Esophagus squamous epithelium (tissue), 5 donors: ENCODE results near the gene DENND1B. TPM values are rescaled to one million over a fixed set of nuclear protein-coding genes. Genes with fewer than 3 reads are reported as not detected.

Experiments used
- DNase-seq: peaks from one replicate; lab custom pipeline; 2025; lab: John Stamatoyannopoulos, UW
- H3K27ac ChIP-seq, 4 donors: fragments of 200-600 bp; sonication (generic); one replicate each; pipeline ENCODE4 v1.5.1; 2016 to 2019; ENCODE audit warnings: mild to moderate bottlenecking in 1 of 4
- H3K27me3 ChIP-seq, 4 donors: fragments of 200-600 bp; sonication (generic); 1 replicate in 3 of 4; 2 replicates in 1 of 4; pipeline versions ENCODE4 v1.5.1 to v1.6.0; 2017 to 2021; ENCODE audit warnings: antibody characterized with exemption in 1 of 4
- H3K36me3 ChIP-seq, 3 donors: fragments of 200-600 bp; sonication (generic); one replicate each; pipeline ENCODE4 v1.5.1; 2016 to 2019
- H3K4me1 ChIP-seq, 3 donors: fragments of 200-600 bp; sonication (generic); one replicate each; pipeline ENCODE4 v1.5.1; 2017 to 2019
- H3K4me3 ChIP-seq, 4 donors: fragments of 200-600 bp; sonication (generic); 1 replicate in 3 of 4; 2 replicates in 1 of 4; pipeline ENCODE4 v1.5.1; 2016 to 2019; ENCODE audit warnings: mild to moderate bottlenecking in 2 of 4, moderate library complexity in 1 of 4
- H3K9me3 ChIP-seq, 3 donors: fragments of 200-600 bp; sonication (generic); one replicate each; pipeline ENCODE4 v1.5.1; 2016 to 2019
- POLR2A ChIP-seq, 4 donors: fragments of 450-650 bp; IDR thresholded peaks; one replicate each; pipeline ENCODE4 v1.6.1; 2017; ENCODE audit warnings: antibody characterized with exemption in 4 of 4, mild to moderate bottlenecking in 4 of 4, moderate library complexity in 3 of 4
- WGBS, 2 donors: methylation state at CpG; one replicate each; pipeline ENCODE4 v1.1.5; 2018; 5-methylcytosine and 5-hydroxymethylcytosine counted together
- intact Hi-C: fragments of 100-400 bp; cut with DNase I; formaldehyde crosslinking; loops from one replicate; pipeline ENCODE4 v1.15.0; 2022
- total RNA-seq, 4 donors: library from RNA; depleted of rRNA; stranded (reverse); fragments of >200 nt; gene quantifications; one replicate each; pipeline ENCODE4 v1.1.0, GENCODE V29; 2016
- TF ChIP-seq, protein P1 (sequence below), 6 experiments: fragments of 450-650 bp in 4 of 6; fragments of 200-600 bp in 2 of 6; sonication (generic) in 2 of 6; IDR thresholded peaks; one replicate each; pipeline ENCODE4 v1.5.1; 2016 to 2019; ENCODE audit warnings: antibody characterized with exemption in 6 of 6, mild to moderate bottlenecking in 4 of 6, moderate library complexity in 4 of 6
- donor health status: DM: yes; HTN: yes; CAD: no.

DENND1B gene
- total RNA-seq, 4 donors from 2014 or later: 13.6 to 25.5 (median 18.2) TPM

DNA sequence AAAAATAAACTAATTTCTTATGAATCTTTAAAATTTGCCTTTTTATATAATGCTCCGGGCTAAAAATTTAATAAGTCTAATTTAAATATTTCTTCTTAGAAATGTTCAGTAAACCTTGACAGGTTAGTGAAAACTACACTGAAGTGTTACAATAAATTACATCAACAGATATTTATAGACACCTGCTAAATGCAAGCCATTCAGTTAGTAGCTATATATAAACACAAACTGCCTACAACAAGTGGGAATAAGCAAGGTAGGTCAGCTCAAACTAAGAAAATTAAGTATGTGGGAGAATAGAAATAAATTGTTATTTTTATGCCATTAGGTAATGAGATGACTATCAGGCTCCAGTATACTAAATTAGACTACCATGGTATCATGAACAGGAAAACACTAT is 215.6 kb downstream of the DENND1B start:
- H3K9me3 ChIP-seq: no peaks in the 10 kb centered on the region
- intact Hi-C loops: no loop called here
- no peaks in the 10 kb centered on the region for H3K27me3 ChIP-seq
- 93 to 98% methylated on average over 1 of the region's 1 CpG for WGBS, 2 donors
- DNase-seq: no peak
- H3K4me1 ChIP-seq: peaks cover 0 to 4% (median 0%) of the 10 kb centered on the region in 3 donors
- H3K4me3 ChIP-seq: no peak overlapping the region
- TF ChIP-seq, protein P1, sequence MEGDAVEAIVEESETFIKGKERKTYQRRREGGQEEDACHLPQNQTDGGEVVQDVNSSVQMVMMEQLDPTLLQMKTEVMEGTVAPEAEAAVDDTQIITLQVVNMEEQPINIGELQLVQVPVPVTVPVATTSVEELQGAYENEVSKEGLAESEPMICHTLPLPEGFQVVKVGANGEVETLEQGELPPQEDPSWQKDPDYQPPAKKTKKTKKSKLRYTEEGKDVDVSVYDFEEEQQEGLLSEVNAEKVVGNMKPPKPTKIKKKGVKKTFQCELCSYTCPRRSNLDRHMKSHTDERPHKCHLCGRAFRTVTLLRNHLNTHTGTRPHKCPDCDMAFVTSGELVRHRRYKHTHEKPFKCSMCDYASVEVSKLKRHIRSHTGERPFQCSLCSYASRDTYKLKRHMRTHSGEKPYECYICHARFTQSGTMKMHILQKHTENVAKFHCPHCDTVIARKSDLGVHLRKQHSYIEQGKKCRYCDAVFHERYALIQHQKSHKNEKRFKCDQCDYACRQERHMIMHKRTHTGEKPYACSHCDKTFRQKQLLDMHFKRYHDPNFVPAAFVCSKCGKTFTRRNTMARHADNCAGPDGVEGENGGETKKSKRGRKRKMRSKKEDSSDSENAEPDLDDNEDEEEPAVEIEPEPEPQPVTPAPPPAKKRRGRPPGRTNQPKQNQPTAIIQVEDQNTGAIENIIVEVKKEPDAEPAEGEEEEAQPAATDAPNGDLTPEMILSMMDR (IDR thresholded peaks at IDR 0.05): no peak
- TF ChIP-seq POLR2A (IDR thresholded peaks at IDR 0.05): no peak
- peaks cover 0 to 16% (median 0%) of the 10 kb centered on the region in 3 donors for H3K36me3 ChIP-seq
- no peak overlapping the region for H3K27ac ChIP-seq

DNA sequence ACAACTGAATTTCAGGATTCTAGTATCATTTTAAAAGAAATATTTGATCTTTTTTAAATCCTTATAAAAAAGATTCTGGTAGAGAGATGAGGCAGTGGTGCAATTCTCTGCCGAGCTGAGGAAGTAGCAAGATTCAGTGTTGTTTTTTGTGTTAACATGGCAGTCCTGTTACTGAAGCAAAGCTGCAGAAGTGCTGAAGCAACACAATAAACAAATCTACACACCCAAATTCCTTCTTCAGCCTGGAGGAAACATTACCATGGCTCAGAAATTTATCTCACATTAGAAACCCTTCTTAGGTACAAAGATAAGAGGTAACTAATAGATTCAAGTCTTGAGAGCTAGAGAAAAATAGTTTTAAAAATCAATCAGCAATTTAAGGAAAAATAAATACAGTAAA is 216.0 kb downstream of the DENND1B start:
- no peak for DNase-seq
- intact Hi-C loops: no loop called here
- Histone ChIP-seq H3K27me3 (no peaks in the 10 kb centered on the region), H3K36me3 (peaks cover 0 to 16% (median 0%) of the 10 kb centered on the region in 3 donors), H3K27ac (no peak overlapping the region), H3K4me1 (peaks cover 0 to 4% (median 0%) of the 10 kb centered on the region in 3 donors), H3K4me3 (no peak overlapping the region), H3K9me3 (no peaks in the 10 kb centered on the region)
- 42 to 72% methylated on average over 1 of the region's 1 CpG for WGBS, 2 donors
- TF ChIP-seq, protein P1 (IDR thresholded peaks at IDR 0.05): no peak
- no peak for TF ChIP-seq POLR2A (IDR thresholded peaks at IDR 0.05)

DNA sequence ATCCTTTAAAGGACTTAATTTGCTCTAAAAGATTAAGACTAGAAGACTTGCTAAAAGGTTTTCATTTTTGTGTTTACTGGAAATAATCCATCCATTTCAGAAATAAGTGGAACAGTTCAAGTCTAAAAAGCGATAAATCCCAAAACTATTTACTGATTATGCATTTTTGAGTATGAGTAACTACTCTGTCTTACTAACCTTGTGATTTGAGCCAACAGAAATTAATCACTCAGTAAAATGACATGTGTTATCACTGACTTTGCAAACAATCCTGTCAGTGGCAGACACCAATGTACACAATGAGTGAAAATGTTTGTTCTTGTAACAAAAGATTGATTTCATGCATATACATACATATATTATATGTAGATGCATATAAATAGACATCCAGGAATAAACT is 218.0 kb downstream of the DENND1B start:
- H3K9me3 ChIP-seq: no peaks in the 10 kb centered on the region
- no peaks in the 10 kb centered on the region for H3K36me3 ChIP-seq
- no peak overlapping the region for H3K27ac ChIP-seq
- WGBS, 2 donors: 30 to 51% methylated on average over 1 of the region's 1 CpG
- intact Hi-C loops: no loop called here
- TF ChIP-seq POLR2A (IDR thresholded peaks at IDR 0.05): no peak
- TF ChIP-seq, protein P1 (IDR thresholded peaks at IDR 0.05): no peak
- peaks cover 0 to 4% (median 0%) of the 10 kb centered on the region in 3 donors for H3K4me1 ChIP-seq
- no peak overlapping the region for H3K4me3 ChIP-seq
- DNase-seq: no peak
- no peaks in the 10 kb centered on the region for H3K27me3 ChIP-seq

DNA sequence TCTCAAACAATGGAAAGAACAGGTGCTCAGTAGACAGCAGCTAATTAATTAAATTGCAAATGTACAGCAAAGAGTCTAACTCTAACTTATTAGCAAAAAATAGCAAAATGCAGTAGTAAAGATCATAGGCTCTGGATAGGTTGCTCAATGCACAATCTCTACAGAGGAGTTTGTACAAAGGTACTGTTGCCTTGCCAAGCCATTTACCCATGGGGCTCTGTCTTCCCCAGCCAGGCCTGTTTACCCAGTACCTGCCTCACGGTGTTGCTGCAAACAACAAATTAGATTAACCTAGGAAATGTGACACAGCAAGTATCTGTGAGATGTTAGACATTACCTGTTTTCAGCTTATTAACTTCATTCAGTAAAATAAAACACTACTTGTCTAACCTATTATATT is 222.0 kb downstream of the DENND1B start:
- intact Hi-C loops: no loop called here
- no peaks in the 10 kb centered on the region for H3K9me3 ChIP-seq
- H3K27me3 ChIP-seq: no peaks in the 10 kb centered on the region
- no peak for DNase-seq
- no peaks in the 10 kb centered on the region for H3K36me3 ChIP-seq
- 0 to 13% methylated on average over 1 of the region's 1 CpG for WGBS, 2 donors
- TF ChIP-seq, protein P1 (IDR thresholded peaks at IDR 0.05): no peak
- TF ChIP-seq POLR2A (IDR thresholded peaks at IDR 0.05): no peak
- no peak overlapping the region for H3K4me3 ChIP-seq
- H3K27ac ChIP-seq: no peak overlapping the region
- H3K4me1 ChIP-seq: peaks cover 0 to 4% (median 0%) of the 10 kb centered on the region in 3 donors

DNA sequence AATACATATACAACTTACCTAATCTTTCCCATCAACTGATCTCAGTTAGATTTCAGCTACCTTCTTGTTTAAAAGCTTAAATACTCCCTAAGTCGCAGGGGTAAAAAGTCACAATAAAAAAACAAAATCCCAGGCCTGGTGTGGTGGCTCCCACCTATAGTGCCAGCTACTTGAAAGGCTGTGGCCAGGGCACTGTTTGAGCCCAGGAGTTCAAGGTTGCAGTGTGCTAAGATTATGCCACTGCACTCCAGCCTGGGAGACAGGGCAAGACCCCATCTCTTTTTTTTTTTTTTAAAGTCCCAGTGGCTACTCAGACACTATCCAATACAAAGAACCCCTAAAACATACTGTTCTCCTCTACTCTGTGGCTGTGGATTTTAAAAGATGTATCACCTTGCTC is 228.3 kb downstream of the DENND1B start:
- Histone ChIP-seq H3K36me3 (peaks cover 0 to 24% (median 0%) of the 10 kb centered on the region in 3 donors), H3K9me3 (no peaks in the 10 kb centered on the region), H3K27me3 (no peaks in the 10 kb centered on the region), H3K4me3 (no peak overlapping the region), H3K27ac (no peak overlapping the region), H3K4me1 (no peaks in the 10 kb centered on the region)
- 70 to 100% methylated on average over 1 of the region's 1 CpG for WGBS, 2 donors
- TF ChIP-seq, protein P1 (IDR thresholded peaks at IDR 0.05): no peak
- no peak for TF ChIP-seq POLR2A (IDR thresholded peaks at IDR 0.05)
- intact Hi-C loops: no loop called here
- no peak for DNase-seq
